Nephron (organoid): ENCODE measurements around the gene ZCCHC3.
"Not testable (repeated sequence)": the region's sequence is repeated elsewhere in the genome, so short reads cannot be mapped to it uniquely, and the experiment has no call there.

ENCODE experiments used
- H3K27ac Mint-ChIP-seq, 3 experiments: 2 replicates each; pipeline ENCODE4 v1.8.0; 2020; ENCODE audit warnings: mixed read lengths in 3 of 3, mild to moderate bottlenecking in 2 of 3, moderate library complexity in 1 of 3
- H3K27me3 Mint-ChIP-seq: 2 replicates; pipeline ENCODE4 v1.8.0; 2021; ENCODE audit warnings: low read depth, mild to moderate bottlenecking, moderate library complexity, mixed read lengths
- H3K36me3 Mint-ChIP-seq: 2 replicates; pipeline ENCODE4 v1.8.0; 2020; ENCODE audit warnings: low read depth, mixed read lengths
- H3K4me1 Mint-ChIP-seq: 2 replicates; pipeline ENCODE4 v1.8.0; 2020; ENCODE audit warnings: mixed read lengths
- H3K4me3 Mint-ChIP-seq, 3 experiments: 2 replicates each; pipeline ENCODE4 v1.8.0; 2020; ENCODE audit warnings: mild to moderate bottlenecking in 3 of 3, mixed read lengths in 3 of 3, moderate library complexity in 2 of 3
- H3K9me3 Mint-ChIP-seq: 2 replicates; pipeline ENCODE4 v1.8.0; 2020; ENCODE audit warnings: mixed read lengths
- CTCF ChIP-seq, 3 experiments: fragments of 200-600 bp; sonication (generic); IDR thresholded peaks; one replicate each; pipeline ENCODE4 v1.5.0; 2021; ENCODE audit warnings: antibody characterized with exemption in 3 of 3; ENCODE audit not compliant: unreplicated experiment in 3 of 3

ZCCHC3 gene

GRCh38 chr20:334578-334977 lies 37.2 kb downstream of the ZCCHC3 start:
- Mint-ChIP-seq H3K9me3 (no peaks in the 10 kb centered on the region), H3K4me1 (peaks cover 20% of the 10 kb centered on the region), H3K27ac (peak overlapping the region in 2 of 3 experiments; percentile 12 to 53), H3K27me3 (peaks cover 3% of the 10 kb centered on the region), H3K36me3 (peaks cover 27% of the 10 kb centered on the region), H3K4me3 (no peak overlapping the region)
- TF ChIP-seq CTCF (IDR thresholded peaks at IDR 0.05; ENCODE audit: unreplicated experiment in 3 of 3) = no peak

GRCh38 chr20:336040-336439 lies 38.7 kb downstream of the ZCCHC3 start:
- H3K9me3 Mint-ChIP-seq, H3K27ac Mint-ChIP-seq, H3K27me3 Mint-ChIP-seq, H3K4me1 Mint-ChIP-seq, H3K4me3 Mint-ChIP-seq: not testable (repeated sequence)
- H3K36me3 Mint-ChIP-seq = peaks cover 20% of the 10 kb centered on the region

GRCh38 chr20:341682-342081 lies 44.3 kb downstream of the ZCCHC3 start:
- TF ChIP-seq CTCF (IDR thresholded peaks at IDR 0.05; ENCODE audit: unreplicated experiment in 3 of 3) = no peak
- no peak overlapping the region for H3K27ac Mint-ChIP-seq

GRCh38 chr20:343107-343506 lies 45.7 kb downstream of the ZCCHC3 start:
- peaks cover 1% of the 10 kb centered on the region for H3K4me1 Mint-ChIP-seq
- H3K4me3 Mint-ChIP-seq = peak overlapping the region in 1 of 3 experiments; percentile 22
- no peak overlapping the region for H3K27ac Mint-ChIP-seq
- no peaks in the 10 kb centered on the region for H3K9me3 Mint-ChIP-seq
- no peak for TF ChIP-seq CTCF (IDR thresholded peaks at IDR 0.05; ENCODE audit: unreplicated experiment in 3 of 3)
- peaks cover 18% of the 10 kb centered on the region for H3K36me3 Mint-ChIP-seq
- H3K27me3 Mint-ChIP-seq = no peaks in the 10 kb centered on the region

More at GRCh38 chr20:341682-342081, 44.3 kb downstream of the ZCCHC3 start:
- H3K4me3 Mint-ChIP-seq = no peak overlapping the region
- no peaks in the 10 kb centered on the region for H3K4me1 Mint-ChIP-seq
- no peaks in the 10 kb centered on the region for H3K27me3 Mint-ChIP-seq
- peaks cover 18% of the 10 kb centered on the region for H3K36me3 Mint-ChIP-seq
- no peaks in the 10 kb centered on the region for H3K9me3 Mint-ChIP-seq

GRCh38 chr20:346033-346639 lies 48.8 kb downstream of the ZCCHC3 start:
- Mint-ChIP-seq H3K36me3 (peaks cover 21% of the 10 kb centered on the region), H3K4me3 (peak overlapping the region; percentile 87 to 93 (median 93)), H3K27me3 (no peaks in the 10 kb centered on the region), H3K27ac (peak overlapping the region; percentile 93 to 99 (median 99)), H3K4me1 (peaks cover 10% of the 10 kb centered on the region), H3K9me3 (no peaks in the 10 kb centered on the region)
- TF ChIP-seq CTCF (IDR thresholded peaks at IDR 0.05; ENCODE audit: unreplicated experiment in 3 of 3) = no peak

GRCh38 chr20:346640-347316 lies 49.4 kb downstream of the ZCCHC3 start, which contains the start of gene NRSN2:
Gene NRSN2 (plus strand): TSS chr20:347111. CDS start chr20:349644, 2,533 bp downstream.
- Mint-ChIP-seq H3K9me3 (no peaks in the 10 kb centered on the region), H3K36me3 (peaks cover 19% of the 10 kb centered on the region), H3K4me1 (peaks cover 10% of the 10 kb centered on the region), H3K4me3 (peak within 1 kb of the TSS; percentile 87 to 93 (median 93)), H3K27ac (peak within 1 kb of the TSS; percentile 93 to 99 (median 99)), H3K27me3 (no peaks in the 10 kb centered on the region)
- TF ChIP-seq CTCF (IDR thresholded peaks at IDR 0.05; ENCODE audit: unreplicated experiment in 3 of 3) = no peak
